ENCODE data around the gene MAP3K13. TPM values are rescaled to one million over a fixed set of nuclear protein-coding genes. Genes with fewer than 3 reads are reported as not detected.
A peak's percentile ranks its signal among the peaks of the same experiment; 100 is the strongest.

Gene MAP3K13, protein sequence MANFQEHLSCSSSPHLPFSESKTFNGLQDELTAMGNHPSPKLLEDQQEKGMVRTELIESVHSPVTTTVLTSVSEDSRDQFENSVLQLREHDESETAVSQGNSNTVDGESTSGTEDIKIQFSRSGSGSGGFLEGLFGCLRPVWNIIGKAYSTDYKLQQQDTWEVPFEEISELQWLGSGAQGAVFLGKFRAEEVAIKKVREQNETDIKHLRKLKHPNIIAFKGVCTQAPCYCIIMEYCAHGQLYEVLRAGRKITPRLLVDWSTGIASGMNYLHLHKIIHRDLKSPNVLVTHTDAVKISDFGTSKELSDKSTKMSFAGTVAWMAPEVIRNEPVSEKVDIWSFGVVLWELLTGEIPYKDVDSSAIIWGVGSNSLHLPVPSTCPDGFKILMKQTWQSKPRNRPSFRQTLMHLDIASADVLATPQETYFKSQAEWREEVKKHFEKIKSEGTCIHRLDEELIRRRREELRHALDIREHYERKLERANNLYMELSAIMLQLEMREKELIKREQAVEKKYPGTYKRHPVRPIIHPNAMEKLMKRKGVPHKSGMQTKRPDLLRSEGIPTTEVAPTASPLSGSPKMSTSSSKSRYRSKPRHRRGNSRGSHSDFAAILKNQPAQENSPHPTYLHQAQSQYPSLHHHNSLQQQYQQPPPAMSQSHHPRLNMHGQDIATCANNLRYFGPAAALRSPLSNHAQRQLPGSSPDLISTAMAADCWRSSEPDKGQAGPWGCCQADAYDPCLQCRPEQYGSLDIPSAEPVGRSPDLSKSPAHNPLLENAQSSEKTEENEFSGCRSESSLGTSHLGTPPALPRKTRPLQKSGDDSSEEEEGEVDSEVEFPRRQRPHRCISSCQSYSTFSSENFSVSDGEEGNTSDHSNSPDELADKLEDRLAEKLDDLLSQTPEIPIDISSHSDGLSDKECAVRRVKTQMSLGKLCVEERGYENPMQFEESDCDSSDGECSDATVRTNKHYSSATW
- total RNA-seq (ENCODE audit: low replicate concordance): 13.0 and 21.9 TPM in 2 replicates

DNA sequence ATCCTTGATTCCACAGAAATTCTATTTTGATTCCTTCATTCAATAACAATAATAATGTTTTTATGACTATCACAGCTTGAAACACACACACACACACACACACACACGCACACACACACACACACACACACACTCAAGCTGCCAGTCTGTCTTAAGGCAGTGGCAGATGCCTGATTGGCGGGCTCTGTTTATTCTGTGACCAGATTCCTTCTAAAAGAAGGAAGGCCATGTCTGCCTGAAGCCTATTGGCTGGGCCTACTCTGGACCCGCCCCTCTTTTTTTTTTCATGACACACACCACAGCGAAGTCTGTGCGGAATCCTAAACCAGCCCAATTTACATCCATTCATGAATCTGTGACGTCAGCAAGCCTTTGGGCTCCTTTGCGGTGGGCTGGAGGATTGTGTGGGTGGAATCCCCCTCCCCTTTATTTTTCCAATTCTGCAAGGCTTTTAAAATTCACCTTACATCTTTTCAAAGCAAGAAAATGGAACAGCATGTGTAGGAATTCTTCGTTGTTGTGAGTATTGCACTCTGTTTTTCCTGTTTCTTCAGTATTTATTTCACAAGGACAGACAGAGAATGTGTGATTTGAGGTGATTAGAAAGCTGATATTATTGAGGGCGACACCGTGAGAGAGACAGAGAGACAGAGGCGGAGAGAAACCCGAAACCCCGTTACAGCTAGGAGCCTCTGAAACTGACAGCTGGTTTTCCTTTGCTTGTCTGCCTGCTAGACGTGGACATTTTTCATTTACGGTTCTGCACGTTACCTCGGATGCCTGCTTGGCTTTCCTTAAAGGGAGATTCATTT, at the start of gene MAP3K13:
Gene MAP3K13 (plus strand): TSS at position 287 of the 812 bp plus-strand sequence. CDS start 65,446 bp downstream, outside the sequence.
- DNase-seq (ENCODE audit: low read depth): peak; percentile 88
- TF ChIP-seq, protein P1, sequence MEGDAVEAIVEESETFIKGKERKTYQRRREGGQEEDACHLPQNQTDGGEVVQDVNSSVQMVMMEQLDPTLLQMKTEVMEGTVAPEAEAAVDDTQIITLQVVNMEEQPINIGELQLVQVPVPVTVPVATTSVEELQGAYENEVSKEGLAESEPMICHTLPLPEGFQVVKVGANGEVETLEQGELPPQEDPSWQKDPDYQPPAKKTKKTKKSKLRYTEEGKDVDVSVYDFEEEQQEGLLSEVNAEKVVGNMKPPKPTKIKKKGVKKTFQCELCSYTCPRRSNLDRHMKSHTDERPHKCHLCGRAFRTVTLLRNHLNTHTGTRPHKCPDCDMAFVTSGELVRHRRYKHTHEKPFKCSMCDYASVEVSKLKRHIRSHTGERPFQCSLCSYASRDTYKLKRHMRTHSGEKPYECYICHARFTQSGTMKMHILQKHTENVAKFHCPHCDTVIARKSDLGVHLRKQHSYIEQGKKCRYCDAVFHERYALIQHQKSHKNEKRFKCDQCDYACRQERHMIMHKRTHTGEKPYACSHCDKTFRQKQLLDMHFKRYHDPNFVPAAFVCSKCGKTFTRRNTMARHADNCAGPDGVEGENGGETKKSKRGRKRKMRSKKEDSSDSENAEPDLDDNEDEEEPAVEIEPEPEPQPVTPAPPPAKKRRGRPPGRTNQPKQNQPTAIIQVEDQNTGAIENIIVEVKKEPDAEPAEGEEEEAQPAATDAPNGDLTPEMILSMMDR (IDR thresholded peaks at IDR 0.05; ENCODE audit: insufficient read depth, low read length): no peak
- peak within 1 kb of the TSS; percentile 69 for H3K4me3 ChIP-seq (ENCODE audit: low read depth, low read length)

DNA sequence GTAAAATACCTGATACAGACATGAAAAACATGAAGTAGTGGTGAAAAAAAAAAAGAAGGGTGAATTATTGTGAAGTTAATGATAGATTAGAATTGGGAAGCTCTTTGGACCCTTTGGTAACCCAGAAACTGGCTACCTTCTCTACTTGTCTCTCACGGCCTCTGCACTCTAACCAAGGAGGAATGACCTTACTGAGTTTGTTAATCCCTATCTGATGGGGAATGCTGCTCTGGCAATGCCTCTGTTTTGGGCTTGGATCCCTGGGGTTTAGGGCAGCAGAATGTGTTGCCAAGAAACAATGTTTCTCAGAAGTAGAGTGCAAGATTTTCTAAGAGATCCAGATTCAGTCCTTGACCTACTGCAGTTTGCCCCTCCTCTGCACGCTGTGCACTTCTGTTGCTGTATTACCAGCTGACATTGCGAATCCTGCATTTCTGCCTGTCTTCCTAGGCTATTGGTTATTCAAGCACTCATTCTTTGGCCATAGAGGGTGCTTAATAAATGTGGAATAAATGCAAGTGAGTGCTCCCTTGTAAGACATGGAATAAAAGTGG, 49.2 kb upstream of the MAP3K13 start:
- DNase-seq (ENCODE audit: low read depth): peak; percentile 20
- TF ChIP-seq, protein P1 (IDR thresholded peaks at IDR 0.05; ENCODE audit: insufficient read depth, low read length): no peak
- H3K4me3 ChIP-seq (ENCODE audit: low read depth, low read length): no peak overlapping the region

DNA sequence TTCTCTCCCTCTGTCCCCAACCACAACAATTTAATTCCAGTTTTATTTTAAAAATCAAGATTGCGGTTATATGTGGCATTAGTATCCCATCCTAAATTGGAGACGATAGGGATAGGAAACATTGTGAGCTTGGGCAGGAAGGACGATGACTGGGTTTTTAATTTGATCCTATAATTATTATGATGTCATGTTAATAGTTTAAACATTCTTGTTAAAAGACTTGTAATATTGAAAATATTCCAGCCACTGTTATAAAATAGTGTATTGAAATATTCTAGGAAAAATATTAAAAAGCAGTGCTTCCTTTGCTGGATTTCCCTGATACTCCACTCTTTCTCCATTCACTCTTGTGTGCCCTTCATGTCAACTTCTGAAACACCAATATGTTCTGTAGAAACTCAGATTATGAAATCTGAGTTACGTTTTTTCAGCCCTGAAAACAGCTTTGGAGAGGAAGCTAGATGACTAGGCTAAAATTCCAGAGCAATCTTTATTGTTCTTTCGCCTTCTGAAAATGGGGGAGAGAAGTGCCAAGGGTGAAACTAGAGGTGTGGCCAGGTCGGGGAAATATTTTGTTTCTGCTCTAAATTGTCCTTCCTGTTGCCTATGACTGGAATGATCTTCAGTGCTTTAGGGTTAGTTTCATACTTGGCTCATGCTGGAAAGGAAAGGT, 46.1 kb upstream of the MAP3K13 start:
- DNase-seq (ENCODE audit: low read depth): peak; percentile 85
- H3K4me3 ChIP-seq (ENCODE audit: low read depth, low read length): no peak overlapping the region
- TF ChIP-seq, protein P1 (IDR thresholded peaks at IDR 0.05; ENCODE audit: insufficient read depth, low read length): no peak

DNA sequence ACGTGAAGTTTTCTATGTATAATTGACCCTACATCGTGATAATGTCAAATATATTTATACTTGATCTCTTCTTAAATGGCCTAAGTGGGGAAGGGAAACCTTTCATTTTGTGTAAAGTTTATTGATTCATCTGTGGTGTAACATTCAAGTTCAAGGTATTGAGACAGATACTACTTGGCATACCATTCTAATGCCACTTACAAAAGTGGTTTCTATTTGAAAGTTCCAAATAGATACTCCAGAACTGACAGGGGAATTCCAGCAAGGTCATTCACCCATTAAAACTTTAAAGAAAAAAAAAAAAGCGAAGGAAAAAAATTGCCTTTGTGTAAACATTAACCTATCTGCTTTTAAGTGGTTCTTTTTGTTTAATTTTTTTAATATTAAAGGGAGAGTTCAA, 45.3 kb upstream of the MAP3K13 start:
- H3K4me3 ChIP-seq (ENCODE audit: low read depth, low read length): no peak overlapping the region
- peak; percentile 31 for DNase-seq (ENCODE audit: low read depth)
- TF ChIP-seq, protein P1 (IDR thresholded peaks at IDR 0.05; ENCODE audit: insufficient read depth, low read length): no peak

DNA sequence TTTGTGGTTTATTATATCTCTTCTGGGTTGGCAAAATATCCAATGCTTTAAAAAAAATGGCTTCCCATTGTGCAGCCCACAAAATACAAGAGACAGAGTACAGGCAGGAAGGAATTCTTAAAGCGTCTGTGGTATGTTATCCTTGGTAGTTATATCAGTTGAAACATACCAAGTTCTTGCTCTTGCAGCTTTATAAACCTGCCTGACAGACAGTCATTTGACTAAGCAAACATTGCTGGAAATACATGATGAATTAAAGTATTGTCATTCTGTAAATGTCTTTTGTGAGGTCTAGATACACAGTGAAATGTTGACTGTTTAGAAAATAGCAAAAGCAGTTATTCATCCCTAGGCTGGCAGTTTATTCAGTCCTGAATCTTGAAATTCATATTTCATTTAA, 44.8 kb upstream of the MAP3K13 start:
- DNase-seq (ENCODE audit: low read depth): peak; percentile 60
- H3K4me3 ChIP-seq (ENCODE audit: low read depth, low read length): no peak overlapping the region
- TF ChIP-seq, protein P1 (IDR thresholded peaks at IDR 0.05; ENCODE audit: insufficient read depth, low read length): no peak
